Kidney capillary endothelial cell (primary cell): Measurements from ENCODE around the gene RTN3.
"Not testable (repeated sequence)": the region's sequence is repeated elsewhere in the genome, so short reads cannot be mapped to it uniquely, and the experiment has no call there.

Experiments used
- DNase-seq: peaks from one replicate; pipeline ENCODE4 v3.0.0-alpha.2; 2018; ENCODE audit warnings: low spot score

RTN3 gene

GRCh38 chr11:63681321-63682065, at the start of gene RTN3:
Gene RTN3, plus strand, starts transcription at chr11:63681500. Its CDS starts 137 bp downstream, at chr11:63681637.
- DNase-seq = peak; percentile 100

GRCh38 chr11:63635762-63636465, 45.4 kb upstream of the RTN3 start:
- peak; percentile 47 for DNase-seq

DNA sequence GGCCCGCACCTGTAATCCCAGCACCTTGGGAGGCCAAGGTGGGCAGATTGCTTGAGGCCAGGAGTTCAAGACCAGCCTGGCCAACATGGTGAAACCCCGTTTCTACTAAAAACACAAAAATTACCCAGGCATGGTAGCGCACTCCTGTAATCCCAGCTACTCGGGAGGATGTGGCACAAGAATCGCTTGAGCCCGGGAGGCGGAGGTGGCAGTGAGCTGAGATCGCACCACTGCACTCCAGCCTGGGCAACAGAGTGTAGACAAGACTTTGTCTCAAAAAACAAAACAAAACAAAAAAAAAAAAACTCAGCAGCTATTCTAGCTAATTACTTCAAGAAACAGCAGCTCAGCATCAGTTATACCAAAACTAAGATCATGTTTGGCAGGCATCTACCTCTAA, 42.9 kb upstream of the RTN3 start:
- not testable (repeated sequence) for DNase-seq

DNA sequence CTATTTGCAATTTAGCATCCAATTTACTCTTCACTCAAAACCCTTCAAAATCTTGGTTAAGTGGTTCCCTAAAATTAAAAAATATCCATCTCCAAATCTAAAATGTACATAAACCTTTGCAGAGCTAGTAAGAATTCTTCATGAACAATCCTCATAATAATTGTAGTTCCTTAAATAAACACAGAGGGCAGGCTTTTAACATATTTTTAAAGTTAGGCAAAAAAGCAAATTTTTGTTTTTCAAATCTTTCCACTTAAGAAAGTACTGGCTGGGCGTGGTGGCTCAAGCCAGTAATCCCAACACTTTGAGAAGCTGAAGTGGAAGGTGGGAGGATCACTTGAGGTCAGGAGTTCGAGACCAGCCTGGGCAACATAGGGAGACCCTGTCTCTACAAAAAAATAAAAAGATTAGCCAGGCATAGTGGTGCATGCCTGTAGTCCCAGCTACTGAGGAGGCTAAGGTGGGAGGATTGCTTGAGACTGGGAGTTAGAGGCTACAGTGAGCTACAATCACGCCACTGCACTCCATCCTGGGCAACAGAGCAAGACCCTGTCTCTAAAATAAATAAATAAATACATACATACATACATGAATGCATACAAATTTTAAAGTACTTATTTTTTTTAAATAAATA, 42.0 kb upstream of the RTN3 start:
- peak; percentile 15 for DNase-seq

DNA sequence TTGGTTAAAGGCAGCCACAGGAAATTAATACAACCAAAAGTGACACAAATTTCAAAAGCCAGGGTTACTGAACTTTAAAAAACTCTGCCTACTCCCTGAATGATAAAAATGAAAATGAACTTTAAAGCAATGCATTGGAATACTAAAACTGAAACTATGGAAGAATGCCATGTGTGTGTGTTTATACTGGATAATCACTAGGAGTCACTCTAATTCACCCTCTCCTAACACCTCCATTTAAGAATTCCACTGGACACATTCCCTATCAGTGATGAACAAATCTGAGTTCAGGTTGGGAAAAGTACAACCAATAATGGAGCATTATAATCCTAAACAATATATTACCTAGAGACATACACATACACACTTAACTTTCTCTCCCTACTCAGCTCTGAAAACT, 39.6 kb upstream of the RTN3 start:
- no peak for DNase-seq

- DNase-seq = no peak
Measured at GRCh38 chr11:63643205-63643604, 38.1 kb upstream of the RTN3 start.

DNA sequence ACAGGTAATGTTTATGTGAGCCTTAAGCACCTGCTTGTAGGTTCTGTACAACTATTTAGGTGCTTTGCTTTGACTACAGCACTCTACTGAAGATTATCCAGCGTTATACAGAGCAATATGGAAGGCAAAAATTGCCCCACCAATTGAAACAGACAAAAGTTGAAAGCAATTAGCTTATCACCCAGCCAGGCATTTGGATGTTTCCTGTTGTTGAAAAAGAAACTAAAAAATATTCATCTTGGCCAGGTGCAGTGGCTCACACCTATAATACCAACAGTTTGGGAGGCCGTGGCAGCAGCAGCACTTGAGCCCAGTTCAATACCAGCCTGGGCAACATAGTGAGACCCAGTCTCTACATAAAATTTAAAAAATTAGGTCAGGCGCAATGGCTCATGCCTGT, 28.6 kb upstream of the RTN3 start:
- no peak for DNase-seq

- DNase-seq = no peak
Measured at GRCh38 chr11:63660972-63661371, 20.3 kb upstream of the RTN3 start.

DNA sequence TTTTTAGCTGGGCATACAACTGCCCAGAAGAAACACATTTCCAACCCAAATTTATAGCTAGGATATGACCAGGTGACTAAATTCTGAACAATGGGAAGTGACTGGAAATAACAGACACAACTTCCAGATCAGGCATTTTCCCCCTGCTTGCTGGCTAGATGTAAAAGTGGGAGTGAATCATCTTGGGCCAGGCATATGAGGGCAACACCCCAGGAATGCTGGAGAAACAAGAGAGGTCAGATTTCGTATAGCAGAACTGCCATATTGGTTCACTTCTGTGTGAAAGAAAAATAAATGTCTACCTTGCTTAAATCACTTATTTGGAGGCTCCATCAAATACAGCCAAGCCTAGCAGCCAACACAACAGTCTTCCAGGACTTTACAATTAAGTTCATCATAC, 17.5 kb upstream of the RTN3 start:
- peak; percentile 74 for DNase-seq

GRCh38 chr11:63666874-63667273, 14.4 kb upstream of the RTN3 start:
- DNase-seq = no peak

DNA sequence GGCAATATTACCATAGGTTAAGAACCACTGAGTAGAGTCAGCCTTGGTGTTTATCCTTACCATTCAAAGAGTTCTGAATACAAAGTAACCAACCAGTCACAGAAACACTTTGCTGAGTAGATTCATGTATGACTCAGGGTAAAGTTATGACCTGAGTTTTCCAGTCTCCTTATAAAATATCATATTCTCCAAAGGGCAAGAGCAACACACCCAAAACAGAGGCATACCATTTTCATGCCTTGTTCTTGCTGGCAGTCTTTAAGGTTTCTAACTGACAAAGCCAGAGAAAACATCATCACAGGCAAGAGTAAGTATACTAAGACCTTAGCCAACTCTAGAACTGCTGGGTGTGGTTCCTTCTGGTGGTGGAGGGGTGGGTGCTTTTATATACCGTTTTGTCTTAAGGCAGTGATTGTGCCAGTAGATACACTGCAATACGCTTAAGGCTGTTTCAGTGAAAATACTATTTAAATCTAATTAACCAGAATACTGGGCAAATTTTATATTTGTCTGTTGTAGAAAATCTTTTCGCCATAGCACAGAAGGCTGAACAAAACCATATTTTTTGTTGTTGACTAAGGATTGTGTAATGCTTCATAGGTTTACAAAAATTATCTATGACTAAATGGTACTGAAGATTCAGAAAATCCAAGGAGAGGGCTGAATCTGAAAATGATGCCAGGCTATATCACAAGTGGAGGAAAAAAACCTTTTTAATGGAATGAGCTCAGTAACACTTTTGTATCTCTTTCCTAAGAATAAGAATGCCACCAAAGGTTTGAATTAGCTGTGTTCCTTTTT, 13.1 kb upstream of the RTN3 start:
- DNase-seq = peak; percentile 81

DNA sequence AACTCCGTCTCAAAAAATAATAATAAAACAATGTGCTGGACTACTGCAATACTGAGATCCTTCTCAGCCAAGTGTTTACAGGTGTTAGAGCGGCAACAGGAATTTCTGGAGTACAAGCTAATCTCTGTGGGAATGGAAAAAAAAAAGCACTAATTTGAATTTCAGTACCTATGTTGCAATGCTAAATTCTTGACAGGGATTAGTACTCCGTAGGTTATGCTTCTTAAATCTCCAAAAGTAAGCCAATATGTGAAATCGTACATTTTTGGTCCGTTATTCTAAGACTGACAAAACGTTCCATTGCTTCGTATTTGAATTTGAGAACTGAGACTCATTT, 11.2 kb upstream of the RTN3 start:
- DNase-seq = no peak

GRCh38 chr11:63670433-63671321, 10.6 kb upstream of the RTN3 start:
- DNase-seq = peak; percentile 40

GRCh38 chr11:63671322-63672155, 9.8 kb upstream of the RTN3 start, which contains the start of gene ATL3:
Gene ATL3, minus strand, starts transcription at chr11:63671376. Its CDS starts 41 bp downstream, at chr11:63671335.
- DNase-seq = peak; percentile 94

GRCh38 chr11:63672156-63672463, 9.2 kb upstream of the RTN3 start:
- no peak for DNase-seq

GRCh38 chr11:63672936-63673539, 8.3 kb upstream of the RTN3 start:
- no peak for DNase-seq

DNA sequence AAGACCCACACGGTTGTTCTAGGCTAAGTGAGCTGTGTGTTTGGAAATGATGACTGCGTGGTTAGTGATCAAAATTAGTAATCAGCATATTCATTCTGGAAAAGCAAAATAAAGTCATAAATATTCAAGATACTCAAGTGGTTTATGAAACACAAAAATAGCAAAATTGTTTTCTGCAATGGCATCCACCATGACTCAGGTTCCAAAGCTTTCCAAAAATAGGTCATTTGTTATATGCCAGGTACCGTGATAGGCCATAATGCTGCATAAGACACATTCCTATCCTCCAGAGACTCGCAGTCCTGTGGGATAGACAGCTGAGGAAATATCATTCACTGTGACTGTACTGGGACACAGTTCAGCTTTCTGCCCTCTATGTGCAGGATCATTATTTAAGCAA, 7.7 kb upstream of the RTN3 start:
- peak; percentile 60 for DNase-seq

GRCh38 chr11:63680834-63681320, 423 bp upstream of the RTN3 start:
- no peak for DNase-seq

DNA sequence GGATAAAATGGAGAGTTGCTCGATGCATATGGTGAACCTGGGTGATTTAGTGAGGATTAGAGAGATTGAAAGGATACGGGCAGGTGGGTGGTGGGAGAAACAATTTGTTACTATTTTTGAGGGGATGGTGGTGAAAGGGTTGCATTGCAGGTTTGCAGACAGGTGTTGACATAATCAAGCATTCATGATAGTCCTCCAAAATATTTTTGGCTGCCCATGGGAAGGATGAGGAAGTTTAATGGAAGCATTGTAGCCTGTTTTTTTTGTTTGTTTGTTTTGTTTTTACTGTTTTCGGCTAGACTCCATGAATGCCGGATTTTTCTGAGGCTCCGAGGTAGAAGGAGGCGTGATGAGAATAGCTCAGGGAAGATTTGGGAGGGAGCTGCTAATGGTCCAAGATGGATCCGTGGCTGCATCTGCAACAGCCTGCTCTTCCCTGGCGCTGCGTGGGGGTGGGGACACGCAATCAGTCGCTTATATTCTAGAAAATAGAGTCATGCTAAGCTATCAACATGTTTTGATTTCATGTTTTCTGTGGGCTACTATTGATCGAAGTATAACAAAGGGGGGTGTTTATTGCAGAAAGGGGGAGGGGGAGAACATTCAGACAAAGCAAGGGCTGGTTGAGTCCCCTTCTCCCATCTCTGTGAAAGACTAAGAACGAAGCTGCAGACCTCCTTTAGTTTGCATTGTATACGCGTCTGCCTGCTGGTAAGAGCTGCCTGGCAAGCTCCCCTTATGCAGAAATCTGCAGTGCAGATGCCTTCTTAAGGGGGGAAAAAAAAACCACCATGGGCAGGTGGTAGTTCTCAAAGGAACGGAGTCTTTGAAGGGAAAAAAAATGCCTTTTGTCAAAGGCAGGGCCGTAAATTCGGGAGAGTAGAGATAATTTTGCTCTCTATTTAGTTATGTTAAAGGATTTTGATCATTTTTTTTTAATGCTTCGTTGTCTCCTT, 1.0 kb downstream of the RTN3 start:
- DNase-seq = no peak
